Measurements from ENCODE around the gene ANKRD63. TPM values are rescaled to one million over a fixed set of nuclear protein-coding genes. Genes with fewer than 3 reads are reported as not detected.

Gene ANKRD63
- total and polyA plus RNA-seq, 8 donors, result not detected

DNA sequence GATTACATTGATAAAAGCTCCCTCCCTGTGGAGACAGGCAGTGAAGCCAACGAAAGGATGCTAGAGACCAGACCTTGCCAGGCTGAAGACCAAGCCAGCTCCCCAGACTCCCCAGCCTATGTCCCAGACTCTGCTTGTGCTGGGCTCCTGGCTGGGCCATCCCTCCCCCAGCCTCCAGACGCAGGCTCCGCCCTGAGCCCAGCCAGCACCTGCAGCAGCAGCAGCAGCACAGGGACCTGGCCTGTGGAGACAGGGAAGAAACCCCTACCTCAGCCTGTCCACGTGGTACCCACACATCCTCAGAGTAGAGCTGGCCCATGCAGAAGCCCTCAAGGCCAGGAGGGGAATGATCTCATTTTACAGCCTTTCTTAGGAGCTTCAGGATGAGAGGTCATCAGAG, 13.3 kb downstream of the ANKRD63 start:
- no peak for ATAC-seq
- no peaks in the 10 kb centered on the region for H3K36me3 ChIP-seq
- no peak overlapping the region for H3K4me3 ChIP-seq
- H3K27ac ChIP-seq, result no peak overlapping the region
- H3K9me3 ChIP-seq, result no peaks in the 10 kb centered on the region
- H3K4me1 ChIP-seq, result peaks cover 0 to 5% of the 10 kb centered on the region in 2 donors
- intact Hi-C loops (cut with DNase I), result loop anchor here in 1 of 2 donors (5.0 kb wide), 1 partner anchor 222 kb away; no protein-coding TSS in a partner anchor
- TF ChIP-seq, protein P1, sequence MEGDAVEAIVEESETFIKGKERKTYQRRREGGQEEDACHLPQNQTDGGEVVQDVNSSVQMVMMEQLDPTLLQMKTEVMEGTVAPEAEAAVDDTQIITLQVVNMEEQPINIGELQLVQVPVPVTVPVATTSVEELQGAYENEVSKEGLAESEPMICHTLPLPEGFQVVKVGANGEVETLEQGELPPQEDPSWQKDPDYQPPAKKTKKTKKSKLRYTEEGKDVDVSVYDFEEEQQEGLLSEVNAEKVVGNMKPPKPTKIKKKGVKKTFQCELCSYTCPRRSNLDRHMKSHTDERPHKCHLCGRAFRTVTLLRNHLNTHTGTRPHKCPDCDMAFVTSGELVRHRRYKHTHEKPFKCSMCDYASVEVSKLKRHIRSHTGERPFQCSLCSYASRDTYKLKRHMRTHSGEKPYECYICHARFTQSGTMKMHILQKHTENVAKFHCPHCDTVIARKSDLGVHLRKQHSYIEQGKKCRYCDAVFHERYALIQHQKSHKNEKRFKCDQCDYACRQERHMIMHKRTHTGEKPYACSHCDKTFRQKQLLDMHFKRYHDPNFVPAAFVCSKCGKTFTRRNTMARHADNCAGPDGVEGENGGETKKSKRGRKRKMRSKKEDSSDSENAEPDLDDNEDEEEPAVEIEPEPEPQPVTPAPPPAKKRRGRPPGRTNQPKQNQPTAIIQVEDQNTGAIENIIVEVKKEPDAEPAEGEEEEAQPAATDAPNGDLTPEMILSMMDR (IDR thresholded peaks at IDR 0.05), result no peak
- DNase-seq, result no peak
- no peaks in the 10 kb centered on the region for H3K27me3 ChIP-seq

DNA sequence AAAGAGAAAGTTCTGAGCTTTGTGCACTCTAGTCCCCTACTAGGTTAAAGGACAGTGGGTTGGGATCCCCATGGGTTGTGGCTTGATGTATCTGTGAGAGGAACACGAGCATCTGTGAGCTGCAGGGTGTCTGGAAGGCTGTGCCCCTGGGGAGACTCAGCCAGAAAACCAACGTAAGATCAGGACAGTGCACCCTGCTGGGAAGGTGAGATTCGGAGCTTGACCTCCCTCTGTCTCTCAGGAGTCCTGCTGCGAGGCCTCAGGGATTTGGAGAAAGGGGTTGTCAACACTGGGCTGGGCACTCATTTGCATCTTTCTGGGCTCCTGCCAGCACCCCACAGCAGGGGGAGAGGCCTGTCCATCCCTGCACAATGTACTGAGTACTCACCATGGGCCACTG, 15.2 kb downstream of the ANKRD63 start:
- Histone ChIP-seq H3K4me3 (no peak overlapping the region), H3K36me3 (no peaks in the 10 kb centered on the region), H3K9me3 (no peaks in the 10 kb centered on the region), H3K4me1 (peaks cover 0 to 5% of the 10 kb centered on the region in 2 donors), H3K27me3 (no peaks in the 10 kb centered on the region), H3K27ac (no peak overlapping the region)
- intact Hi-C loops (cut with DNase I), result no loop called here
- TF ChIP-seq, protein P1 (IDR thresholded peaks at IDR 0.05), result no peak
- ATAC-seq (no peak), DNase-seq (no peak)

DNA sequence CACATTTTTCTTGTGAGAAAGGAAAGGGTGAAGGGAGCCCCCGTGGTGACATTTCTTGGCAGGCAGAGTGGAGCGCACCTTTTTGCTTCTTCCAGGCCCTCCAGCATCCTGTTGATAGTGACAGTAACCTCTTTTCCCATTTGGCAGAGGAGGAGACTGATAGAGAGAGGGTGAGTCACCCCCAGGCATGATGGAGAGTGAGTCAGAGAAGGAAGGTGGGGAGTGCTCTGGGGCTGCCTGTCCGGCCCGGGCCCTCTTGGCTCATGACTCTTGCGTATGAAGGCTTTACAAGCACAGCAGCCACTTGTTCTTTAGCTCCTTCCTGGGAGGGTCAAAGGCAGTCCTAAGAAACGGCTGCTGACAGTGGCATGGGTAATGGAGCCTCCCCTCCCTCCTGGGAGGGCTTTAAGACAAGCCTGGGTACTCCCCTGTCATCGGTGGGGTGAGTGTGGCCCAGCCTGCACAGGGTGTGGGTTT, 16.0 kb downstream of the ANKRD63 start:
- H3K27me3 ChIP-seq, result no peaks in the 10 kb centered on the region
- no peaks in the 10 kb centered on the region for H3K36me3 ChIP-seq
- ATAC-seq, result peak; percentile 92
- intact Hi-C loops (cut with DNase I), result no loop called here
- no peaks in the 10 kb centered on the region for H3K9me3 ChIP-seq
- H3K4me1 ChIP-seq, result peaks cover 0 to 5% of the 10 kb centered on the region in 2 donors
- peak in 1 of 4 donors; percentile 88 for DNase-seq
- H3K27ac ChIP-seq, result peak overlapping the region; percentile 36 to 48
- TF ChIP-seq, protein P1 (IDR thresholded peaks at IDR 0.05), result no peak
- no peak overlapping the region for H3K4me3 ChIP-seq

DNA sequence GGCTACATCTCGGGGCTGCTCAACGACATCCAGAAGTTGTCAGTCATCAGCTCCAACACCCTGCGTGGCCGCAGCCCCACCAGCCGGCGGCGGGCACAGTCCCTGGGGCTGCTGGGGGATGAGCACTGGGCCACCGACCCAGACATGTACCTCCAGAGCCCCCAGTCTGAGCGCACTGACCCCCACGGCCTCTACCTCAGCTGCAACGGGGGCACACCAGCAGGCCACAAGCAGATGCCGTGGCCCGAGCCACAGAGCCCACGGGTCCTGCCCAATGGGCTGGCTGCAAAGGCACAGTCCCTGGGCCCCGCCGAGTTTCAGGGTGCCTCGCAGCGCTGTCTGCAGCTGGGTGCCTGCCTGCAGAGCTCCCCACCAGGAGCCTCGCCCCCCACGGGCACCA, 17.0 kb downstream of the ANKRD63 start:
- DNase-seq, result no peak
- Histone ChIP-seq H3K4me3 (no peak overlapping the region), H3K4me1 (peaks cover 0 to 5% of the 10 kb centered on the region in 2 donors), H3K27ac (no peak overlapping the region), H3K9me3 (no peaks in the 10 kb centered on the region), H3K36me3 (no peaks in the 10 kb centered on the region), H3K27me3 (no peaks in the 10 kb centered on the region)
- no peak for ATAC-seq
- TF ChIP-seq, protein P1 (IDR thresholded peaks at IDR 0.05), result no peak
- intact Hi-C loops (cut with DNase I), result no loop called here

DNA sequence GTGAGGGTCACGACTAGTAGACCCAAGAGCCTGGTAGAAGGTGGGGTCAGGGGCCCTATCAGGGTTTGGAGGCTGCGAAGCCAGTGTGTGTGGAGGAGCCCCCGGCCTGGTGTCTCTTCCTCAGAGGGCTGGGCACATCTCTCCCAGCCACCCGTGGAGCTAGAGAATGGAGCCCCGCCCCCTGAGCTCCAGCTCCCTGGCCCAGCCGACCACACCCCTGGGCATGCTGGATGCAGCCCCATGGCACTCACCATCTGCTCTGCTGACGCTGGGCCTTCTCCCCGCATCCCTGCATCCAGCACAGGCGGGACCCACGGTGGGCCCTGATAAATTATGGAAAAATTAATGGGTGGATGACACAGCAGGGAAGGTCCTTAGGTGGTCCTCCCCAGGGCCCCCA, 17.5 kb downstream of the ANKRD63 start:
- Histone ChIP-seq H3K4me3 (no peak overlapping the region), H3K36me3 (no peaks in the 10 kb centered on the region), H3K27ac (no peak overlapping the region), H3K9me3 (no peaks in the 10 kb centered on the region), H3K27me3 (no peaks in the 10 kb centered on the region), H3K4me1 (peaks cover 0 to 5% of the 10 kb centered on the region in 2 donors)
- DNase-seq (no peak), ATAC-seq (no peak)
- intact Hi-C loops (cut with DNase I), result no loop called here
- TF ChIP-seq, protein P1 (IDR thresholded peaks at IDR 0.05), result no peak

All from left lung (tissue), 10 donors.